Trophoblast cell (in vitro differentiated cells and primary cell): Measurements from ENCODE around the gene GSK3B.

ENCODE experiments used
- DNase-seq, 2 donors: peaks; one replicate each; pipeline ENCODE4 v3.0.0-alpha.2; 2016
- H2AFZ ChIP-seq: 2 replicates; pipeline ENCODE4 v1.6.1; 2013; ENCODE audit warnings: low read length, moderate library complexity, mild to moderate bottlenecking; ENCODE audit not compliant: insufficient read depth, poor library complexity
- H2AK5ac ChIP-seq: 2 replicates; pipeline ENCODE4 v1.6.1; 2013; ENCODE audit warnings: mild to moderate bottlenecking, low read length
- H2BK120ac ChIP-seq: 2 replicates; pipeline ENCODE4 v1.6.1; 2013; ENCODE audit warnings: low read length, mild to moderate bottlenecking, moderate library complexity; ENCODE audit not compliant: insufficient read depth, poor library complexity
- H2BK12ac ChIP-seq: 2 replicates; pipeline ENCODE4 v1.6.1; 2013; ENCODE audit warnings: mild to moderate bottlenecking, low read length, moderate library complexity
- H2BK5ac ChIP-seq: 2 replicates; pipeline ENCODE4 v1.6.1; 2013; ENCODE audit warnings: low read length, low read depth, moderate library complexity, mild to moderate bottlenecking; ENCODE audit not compliant: poor library complexity
- H3K14ac ChIP-seq: 2 replicates; pipeline ENCODE4 v1.6.1; 2013; ENCODE audit warnings: mild to moderate bottlenecking, low read length
- H3K18ac ChIP-seq: 2 replicates; pipeline ENCODE4 v1.6.1; 2013; ENCODE audit warnings: mild to moderate bottlenecking, low read length
- H3K23ac ChIP-seq: 2 replicates; pipeline ENCODE4 v1.6.1; 2013; ENCODE audit warnings: low read length
- H3K27ac ChIP-seq: 2 replicates; pipeline ENCODE4 v1.5.1; 2013; ENCODE audit warnings: low read depth, mild to moderate bottlenecking, inconsistent platforms, low read length, moderate library complexity
- H3K27me3 ChIP-seq: 2 replicates; pipeline ENCODE4 v1.6.1; 2013; ENCODE audit warnings: inconsistent platforms, mild to moderate bottlenecking, low read length, moderate library complexity; ENCODE audit not compliant: insufficient read depth
- H3K36me3 ChIP-seq, 2 experiments: 1 replicate in 1 of 2; 2 replicates in 1 of 2; pipeline ENCODE4 v1.6.1; 2013; ENCODE audit warnings: low read length in 2 of 2, mild to moderate bottlenecking in 2 of 2, moderate library complexity in 1 of 2; ENCODE audit not compliant: insufficient read depth in 2 of 2, control insufficient read depth in 1 of 2
- H3K4ac ChIP-seq: 2 replicates; pipeline ENCODE4 v1.6.1; 2013; ENCODE audit warnings: low read depth, mild to moderate bottlenecking, low read length, moderate library complexity
- H3K4me1 ChIP-seq, 2 experiments: 1 replicate in 1 of 2; 2 replicates in 1 of 2; pipeline ENCODE4 v1.6.1; 2013; ENCODE audit warnings: low read length in 2 of 2, mild to moderate bottlenecking in 2 of 2, moderate library complexity in 1 of 2; ENCODE audit not compliant: insufficient read depth in 2 of 2, control insufficient read depth in 1 of 2
- H3K4me2 ChIP-seq: 2 replicates; pipeline ENCODE4 v1.6.1; 2013; ENCODE audit warnings: inconsistent platforms, mild to moderate bottlenecking, low read length, moderate library complexity
- H3K4me3 ChIP-seq: 2 replicates; pipeline ENCODE4 v1.5.1; 2013; ENCODE audit warnings: mild to moderate bottlenecking, low read depth, low read length, inconsistent platforms
- H3K79me1 ChIP-seq: one replicate; pipeline ENCODE4 v1.6.1; 2013; ENCODE audit warnings: low read length
- H3K79me2 ChIP-seq: 2 replicates; pipeline ENCODE4 v1.6.1; 2013; ENCODE audit warnings: low read length, mild to moderate bottlenecking; ENCODE audit not compliant: control insufficient read depth, insufficient read depth, poor library complexity
- H3K9ac ChIP-seq: 2 replicates; pipeline ENCODE4 v1.6.1; 2013; ENCODE audit warnings: mild to moderate bottlenecking, low read length
- H3K9me3 ChIP-seq: 2 replicates; pipeline ENCODE4 v1.6.1; 2013; ENCODE audit warnings: low read depth, mild to moderate bottlenecking, control low read depth, inconsistent platforms, low read length; ENCODE audit not compliant: insufficient read depth
- H4K12ac ChIP-seq: 2 replicates; pipeline ENCODE4 v1.6.1; 2013; ENCODE audit warnings: low read depth, mild to moderate bottlenecking, low read length, moderate library complexity
- H4K8ac ChIP-seq: 2 replicates; pipeline ENCODE4 v1.6.1; 2013; ENCODE audit warnings: low read depth, mild to moderate bottlenecking, low read length, moderate library complexity
- H4K91ac ChIP-seq: one replicate; pipeline ENCODE4 v1.6.1; 2013; ENCODE audit warnings: low read depth, mild to moderate bottlenecking, low read length, moderate library complexity
- WGBS: extraction: QIAGEN DNeasy Blood & Tissue Kit; methylation state at CpG from one replicate; pipeline ENCODE4 v1.1.7; 2013; ENCODE audit warnings: missing lambda C conversion rate; ENCODE audit not compliant: insufficient read length, insufficient coverage; ENCODE audit errors: extremely low coverage; 5-methylcytosine and 5-hydroxymethylcytosine counted together

GSK3B gene

DNA sequence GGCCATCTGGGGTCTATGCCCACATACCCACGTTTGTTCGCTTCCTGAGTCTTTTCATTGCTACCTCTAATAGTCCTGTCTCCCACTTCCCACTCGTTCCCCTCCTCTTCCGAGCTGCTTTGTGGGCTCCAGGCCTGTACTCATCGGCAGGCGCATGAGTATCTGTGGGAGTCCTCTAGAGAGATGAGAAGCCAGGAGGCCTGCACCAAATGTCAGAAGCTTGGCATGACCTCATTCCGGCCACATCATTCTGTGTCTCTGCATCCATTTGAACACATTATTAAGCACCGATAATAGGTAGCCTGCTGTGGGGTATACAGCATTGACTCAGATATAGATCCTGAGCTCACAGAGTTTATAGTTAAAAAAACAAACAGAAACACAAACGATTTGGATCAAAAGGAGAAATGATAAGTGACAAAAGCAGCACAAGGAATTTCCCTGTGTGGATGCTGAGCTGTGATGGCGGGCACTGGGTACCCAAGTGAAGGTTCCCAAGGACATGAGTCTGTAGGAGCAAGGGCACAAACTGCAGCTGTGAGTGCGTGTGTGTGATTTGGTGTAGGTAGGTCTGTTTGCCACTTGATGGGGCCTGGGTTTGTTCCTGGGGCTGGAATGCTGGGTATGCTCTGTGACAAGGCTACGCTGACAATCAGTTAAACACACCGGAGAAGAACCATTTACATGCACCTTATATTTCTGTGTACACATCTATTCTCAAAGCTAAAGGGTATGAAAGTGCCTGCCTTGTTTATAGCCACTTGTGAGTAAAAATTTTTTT, 276.5 kb downstream of the GSK3B start:
- no peak overlapping the region for H2BK5ac ChIP-seq
- H3K4me3 ChIP-seq, result no peak overlapping the region
- H3K9ac ChIP-seq, result no peak overlapping the region
- H3K4ac ChIP-seq, result no peak overlapping the region
- no peak overlapping the region for H4K8ac ChIP-seq
- no peak overlapping the region for H3K4me2 ChIP-seq
- no peaks in the 10 kb centered on the region for H3K79me1 ChIP-seq
- no peak overlapping the region for H3K23ac ChIP-seq
- no peak overlapping the region for H4K12ac ChIP-seq
- H4K91ac ChIP-seq, result no peak overlapping the region
- H3K36me3 ChIP-seq, result no peaks in the 10 kb centered on the region
- no peak overlapping the region for H3K18ac ChIP-seq
- no peak overlapping the region for H2AFZ ChIP-seq
- WGBS, result no CpG with 5 or more reads among the region's 13 CpGs
- H3K27me3 ChIP-seq, result no peaks in the 10 kb centered on the region
- no peaks in the 10 kb centered on the region for H3K9me3 ChIP-seq
- no peaks in the 10 kb centered on the region for H3K79me2 ChIP-seq
- no peak for DNase-seq
- H3K27ac ChIP-seq, result no peak overlapping the region
- no peak overlapping the region for H2BK12ac ChIP-seq
- H3K4me1 ChIP-seq, result no peaks in the 10 kb centered on the region
- H2AK5ac ChIP-seq, result no peak overlapping the region
- no peak overlapping the region for H3K14ac ChIP-seq
- H2BK120ac ChIP-seq, result no peak overlapping the region

DNA sequence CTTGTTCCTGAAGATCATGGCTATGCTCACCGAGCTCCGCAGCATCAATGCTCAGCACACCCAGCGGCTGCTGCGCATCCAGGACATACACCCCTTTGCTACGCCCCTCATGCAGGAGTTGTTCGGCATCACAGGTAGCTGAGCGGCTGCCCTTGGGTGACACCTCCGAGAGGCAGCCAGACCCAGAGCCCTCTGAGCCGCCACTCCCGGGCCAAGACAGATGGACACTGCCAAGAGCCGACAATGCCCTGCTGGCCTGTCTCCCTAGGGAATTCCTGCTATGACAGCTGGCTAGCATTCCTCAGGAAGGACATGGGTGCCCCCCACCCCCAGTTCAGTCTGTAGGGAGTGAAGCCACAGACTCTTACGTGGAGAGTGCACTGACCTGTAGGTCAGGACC, 277.2 kb downstream of the GSK3B start:
- no peaks in the 10 kb centered on the region for H3K9me3 ChIP-seq
- H2BK12ac ChIP-seq, result no peak overlapping the region
- H2AK5ac ChIP-seq, result no peak overlapping the region
- H3K18ac ChIP-seq, result no peak overlapping the region
- no peaks in the 10 kb centered on the region for H3K36me3 ChIP-seq
- DNase-seq, result no peak
- H4K12ac ChIP-seq, result no peak overlapping the region
- H3K4me2 ChIP-seq, result no peak overlapping the region
- H4K8ac ChIP-seq, result no peak overlapping the region
- no peak overlapping the region for H2AFZ ChIP-seq
- H3K9ac ChIP-seq, result no peak overlapping the region
- H4K91ac ChIP-seq, result no peak overlapping the region
- no peak overlapping the region for H3K23ac ChIP-seq
- H3K79me2 ChIP-seq, result no peaks in the 10 kb centered on the region
- no peak overlapping the region for H3K4me3 ChIP-seq
- H2BK5ac ChIP-seq, result no peak overlapping the region
- no peak overlapping the region for H3K4ac ChIP-seq
- H2BK120ac ChIP-seq, result no peak overlapping the region
- H3K14ac ChIP-seq, result no peak overlapping the region
- H3K27me3 ChIP-seq, result no peaks in the 10 kb centered on the region
- no peaks in the 10 kb centered on the region for H3K4me1 ChIP-seq
- no peak overlapping the region for H3K27ac ChIP-seq
- no CpG with 5 or more reads among the region's 12 CpGs for WGBS
- no peaks in the 10 kb centered on the region for H3K79me1 ChIP-seq

DNA sequence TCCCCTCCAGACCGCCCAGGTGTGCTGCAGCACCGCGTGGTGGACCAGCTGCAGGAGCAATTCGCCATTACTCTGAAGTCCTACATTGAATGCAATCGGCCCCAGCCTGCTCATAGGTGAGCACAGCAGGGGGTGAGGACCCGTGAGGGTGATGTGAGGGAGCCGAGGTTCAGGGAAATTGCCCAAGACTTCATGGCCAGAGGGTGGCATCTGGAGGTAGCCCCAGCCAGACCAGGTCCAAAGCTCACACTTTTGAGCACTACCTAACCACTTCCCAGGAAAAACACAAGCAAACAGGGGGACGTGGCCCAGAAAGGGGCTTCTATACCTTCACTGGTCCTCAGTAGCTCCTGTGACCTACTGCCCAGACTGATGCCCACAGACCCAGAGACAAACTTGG, 278.5 kb downstream of the GSK3B start:
- no CpG with 5 or more reads among the region's 8 CpGs for WGBS

DNA sequence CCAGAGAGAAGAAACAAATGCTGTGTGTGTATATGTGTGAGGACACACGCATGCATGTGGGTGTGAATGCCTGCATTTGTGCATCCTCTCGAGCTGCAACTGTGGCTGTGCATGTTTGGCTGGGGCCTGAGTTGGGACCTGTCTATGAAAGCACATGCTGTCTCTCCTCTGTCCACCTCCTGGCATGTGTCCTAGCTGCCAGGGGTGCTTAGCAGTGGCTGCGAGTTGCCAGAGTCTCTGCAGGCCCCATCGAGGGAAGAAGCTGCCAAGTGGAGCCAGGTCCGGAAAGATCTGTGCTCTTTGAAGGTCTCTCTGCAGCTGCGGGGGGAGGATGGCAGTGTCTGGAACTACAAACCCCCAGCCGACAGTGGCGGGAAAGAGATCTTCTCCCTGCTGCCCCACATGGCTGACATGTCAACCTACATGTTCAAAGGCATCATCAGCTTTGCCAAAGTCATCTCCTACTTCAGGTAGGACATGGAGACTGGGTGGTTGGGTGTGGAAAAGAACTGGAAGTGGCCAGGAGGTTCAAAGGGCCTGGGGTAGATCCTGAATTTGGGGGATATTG, 281.7 kb downstream of the GSK3B start:
- Histone ChIP-seq H2BK5ac (no peak overlapping the region), H4K91ac (no peak overlapping the region), H3K79me1 (no peaks in the 10 kb centered on the region), H4K12ac (no peak overlapping the region), H3K4me3 (no peak overlapping the region), H3K4ac (no peak overlapping the region), H3K4me2 (no peak overlapping the region), H2BK12ac (no peak overlapping the region), H3K27me3 (no peaks in the 10 kb centered on the region), H3K9ac (no peak overlapping the region), H3K36me3 (no peaks in the 10 kb centered on the region), H2AK5ac (no peak overlapping the region), H3K9me3 (no peaks in the 10 kb centered on the region), H3K14ac (no peak overlapping the region), H2BK120ac (no peak overlapping the region), H3K79me2 (no peaks in the 10 kb centered on the region), H4K8ac (no peak overlapping the region), H3K18ac (no peak overlapping the region), H2AFZ (no peak overlapping the region), H3K27ac (no peak overlapping the region), H3K4me1 (peaks cover 0 to 2% of the 10 kb centered on the region in 2 experiments), H3K23ac (no peak overlapping the region)
- DNase-seq, result no peak
- WGBS, result no CpG with 5 or more reads among the region's 8 CpGs

More for the DNA sequence above, 278.5 kb downstream of the GSK3B start:
- H3K9me3 ChIP-seq, result no peaks in the 10 kb centered on the region
- no peaks in the 10 kb centered on the region for H3K79me1 ChIP-seq
- H2AK5ac ChIP-seq, result no peak overlapping the region
- H4K91ac ChIP-seq, result no peak overlapping the region
- H3K14ac ChIP-seq, result no peak overlapping the region
- no peak overlapping the region for H4K8ac ChIP-seq
- H3K18ac ChIP-seq, result no peak overlapping the region
- no peak overlapping the region for H3K4me3 ChIP-seq
- H3K27ac ChIP-seq, result no peak overlapping the region
- no peak overlapping the region for H3K4ac ChIP-seq
- H2BK120ac ChIP-seq, result no peak overlapping the region
- no peak overlapping the region for H3K9ac ChIP-seq
- H3K27me3 ChIP-seq, result no peaks in the 10 kb centered on the region
- no peaks in the 10 kb centered on the region for H3K36me3 ChIP-seq
- no peak for DNase-seq
- H2AFZ ChIP-seq, result no peak overlapping the region
- no peak overlapping the region for H2BK5ac ChIP-seq
- H3K23ac ChIP-seq, result no peak overlapping the region
- H2BK12ac ChIP-seq, result no peak overlapping the region
- H3K4me1 ChIP-seq, result no peaks in the 10 kb centered on the region
- no peak overlapping the region for H4K12ac ChIP-seq
- H3K79me2 ChIP-seq, result no peaks in the 10 kb centered on the region
- H3K4me2 ChIP-seq, result no peak overlapping the region
